Measurements from ENCODE around the gene IL1RAPL1.

IL1RAPL1 gene

DNA sequence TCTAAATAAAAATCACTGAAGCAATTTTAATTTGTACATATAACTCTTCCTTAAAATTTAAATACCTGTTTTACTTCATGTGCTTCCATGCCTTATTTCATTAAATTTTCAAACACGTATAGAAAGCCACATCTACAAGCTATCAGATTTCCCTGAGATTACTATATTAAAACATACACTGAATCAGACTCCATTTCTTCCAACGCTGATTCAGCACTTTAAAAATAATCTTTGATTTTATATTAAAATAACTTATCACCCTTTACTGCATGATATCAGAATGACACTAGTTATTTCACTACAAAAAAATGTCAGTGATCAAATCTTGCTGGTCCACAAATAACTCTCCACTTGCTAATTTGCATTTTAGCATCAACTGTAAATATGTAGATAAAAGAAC lies 550.8 kb downstream of the IL1RAPL1 start:
- no peak for FAIRE-seq

DNA sequence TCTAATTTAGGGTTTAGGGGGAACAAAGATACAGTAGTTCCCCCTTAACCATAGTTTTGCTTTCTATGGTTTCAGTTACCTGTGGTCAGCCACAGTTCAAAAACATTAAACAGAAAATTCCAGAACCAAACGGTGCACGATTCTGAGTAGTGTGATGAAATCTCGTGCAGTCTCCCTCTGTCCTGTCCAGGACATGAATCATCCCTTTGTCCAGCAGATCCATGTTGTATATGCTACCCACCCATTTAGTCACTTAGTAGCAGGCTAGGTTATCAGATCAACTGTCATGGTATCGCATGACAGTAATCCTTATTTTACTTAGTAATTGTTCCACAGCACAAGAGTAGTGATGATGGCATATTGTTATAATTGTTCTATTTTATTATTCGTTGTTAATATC lies 556.1 kb downstream of the IL1RAPL1 start:
- FAIRE-seq, result no peak

DNA sequence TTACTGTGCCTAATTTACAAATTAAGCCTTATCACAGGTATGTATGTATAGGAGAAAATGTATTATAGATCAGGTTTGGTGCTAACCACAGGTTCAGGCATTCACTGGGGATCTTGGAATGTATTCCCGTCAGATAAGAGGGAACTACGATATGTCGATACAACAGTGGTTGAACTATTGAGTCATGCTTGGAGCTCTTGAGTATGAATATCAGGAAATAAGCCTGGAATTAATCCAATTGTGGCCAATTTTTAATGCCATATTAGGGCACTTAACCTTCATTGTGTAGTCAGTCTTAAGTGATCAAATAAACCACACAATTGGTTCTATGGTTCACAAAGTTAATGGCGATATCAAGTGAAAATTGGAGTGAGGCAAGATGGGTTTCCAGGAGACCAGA lies 556.5 kb downstream of the IL1RAPL1 start:
- FAIRE-seq, result no peak

DNA sequence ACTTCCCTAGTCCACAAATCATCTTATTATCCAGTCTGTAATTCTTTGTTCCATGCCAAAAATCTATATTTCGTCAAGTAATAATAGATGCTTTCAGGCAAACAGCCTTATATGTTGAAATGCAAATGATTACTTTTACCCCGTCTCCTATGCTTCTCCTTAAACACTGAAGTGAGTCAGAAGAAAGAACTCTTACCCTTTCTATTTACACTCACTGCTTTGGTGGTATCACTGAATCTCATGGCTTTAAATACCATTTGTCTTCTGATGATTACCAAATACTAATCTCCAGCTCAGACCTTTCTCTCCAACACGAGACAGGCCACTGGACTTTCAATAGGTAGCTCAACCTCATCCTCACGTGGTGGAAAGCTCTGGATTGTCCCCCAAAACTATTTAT lies 558.1 kb downstream of the IL1RAPL1 start:
- FAIRE-seq, result no peak

DNA sequence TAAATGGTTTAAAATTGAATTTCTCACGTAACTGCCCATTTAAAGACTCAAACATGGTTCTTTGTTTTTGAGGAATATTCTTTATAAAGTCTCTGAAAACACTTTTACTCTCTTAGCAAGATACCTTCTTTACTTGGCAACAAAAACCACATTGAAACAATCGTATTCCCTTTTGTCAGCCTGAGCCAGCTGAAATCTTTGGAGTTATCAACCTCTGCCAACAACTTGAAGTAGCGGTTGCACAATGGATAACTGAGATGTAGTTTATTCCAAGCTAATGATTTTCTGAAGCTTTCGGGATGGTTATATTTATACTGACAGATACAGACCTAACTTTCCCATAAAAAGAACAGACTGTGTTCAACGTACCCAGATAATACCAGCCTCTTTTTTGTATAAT lies 561.3 kb downstream of the IL1RAPL1 start:
- no peak for FAIRE-seq

DNA sequence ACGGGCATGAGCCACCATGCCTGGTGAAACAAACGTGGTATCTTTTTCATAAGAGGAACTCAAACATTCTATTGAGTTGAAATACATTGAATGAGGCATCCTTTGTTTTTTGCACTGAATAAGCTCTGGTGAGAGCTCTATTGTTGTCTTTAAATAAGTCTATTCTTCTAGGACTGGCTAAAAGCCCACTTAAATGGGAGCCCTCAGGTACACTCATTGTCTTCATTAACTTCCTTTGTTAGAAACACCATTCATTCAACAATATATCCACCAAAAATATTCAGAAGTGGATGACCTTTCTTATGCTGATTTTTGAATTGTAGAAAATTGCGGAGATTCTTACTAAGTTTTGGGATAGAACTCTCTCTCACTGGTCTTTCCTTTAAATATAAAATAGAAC lies 568.0 kb downstream of the IL1RAPL1 start:
- no peak for FAIRE-seq

DNA sequence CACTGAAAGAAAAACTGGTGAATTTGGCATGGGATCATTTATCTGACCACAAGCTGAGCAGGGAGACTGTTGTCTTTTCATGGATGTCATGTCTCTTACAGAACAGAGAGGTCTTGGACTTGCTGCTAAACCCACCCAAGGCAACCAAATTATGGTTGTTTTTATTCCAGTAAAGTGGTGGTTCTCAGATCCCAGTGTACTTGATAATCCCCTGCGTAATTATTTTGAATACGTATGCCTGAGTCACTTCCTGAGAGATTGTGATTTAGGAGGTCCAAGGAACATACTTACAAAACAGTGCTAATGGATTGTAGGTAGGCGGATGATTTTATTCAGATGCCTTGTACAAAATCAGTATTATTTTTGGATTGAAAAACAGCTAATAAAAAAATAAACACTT lies 585.6 kb downstream of the IL1RAPL1 start:
- no peak for FAIRE-seq

DNA sequence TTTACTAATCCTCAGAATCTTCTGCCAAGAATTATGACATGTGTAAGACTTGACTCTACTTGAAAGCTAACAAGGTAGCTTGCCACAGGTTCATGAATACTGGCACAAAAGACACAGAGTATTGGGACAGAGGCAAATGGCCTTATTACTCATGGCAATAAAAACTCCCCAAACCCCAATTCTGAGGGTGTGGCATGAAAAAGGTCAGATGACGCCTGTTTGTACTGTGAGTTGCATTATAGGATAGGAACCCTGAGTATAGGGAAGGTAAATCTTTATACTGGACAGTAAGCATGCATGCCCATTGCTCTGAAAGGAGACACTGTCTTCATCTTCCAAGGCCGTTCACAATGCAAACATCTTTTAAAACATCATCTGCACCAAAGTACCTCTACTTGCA lies 600.0 kb downstream of the IL1RAPL1 start:
- no peak for FAIRE-seq

DNA sequence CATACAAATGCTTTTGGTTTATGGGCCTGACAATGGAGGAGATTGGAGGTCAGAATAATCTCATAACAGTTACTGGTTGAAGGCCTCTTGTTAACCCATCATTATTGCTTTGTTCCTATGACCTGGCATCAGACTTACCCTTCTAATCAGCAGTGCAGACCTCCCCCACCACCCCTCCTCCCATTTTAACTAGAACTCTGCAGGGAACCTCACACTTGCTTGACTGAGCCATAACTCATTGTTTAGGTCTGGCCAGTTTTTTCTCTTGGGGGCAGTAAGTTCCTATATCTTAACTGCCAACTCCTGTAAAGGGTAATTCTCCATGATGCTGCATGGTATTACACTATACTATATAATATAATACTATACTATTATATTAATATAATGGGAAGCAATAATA lies 609.3 kb downstream of the IL1RAPL1 start:
- no peak for FAIRE-seq

DNA sequence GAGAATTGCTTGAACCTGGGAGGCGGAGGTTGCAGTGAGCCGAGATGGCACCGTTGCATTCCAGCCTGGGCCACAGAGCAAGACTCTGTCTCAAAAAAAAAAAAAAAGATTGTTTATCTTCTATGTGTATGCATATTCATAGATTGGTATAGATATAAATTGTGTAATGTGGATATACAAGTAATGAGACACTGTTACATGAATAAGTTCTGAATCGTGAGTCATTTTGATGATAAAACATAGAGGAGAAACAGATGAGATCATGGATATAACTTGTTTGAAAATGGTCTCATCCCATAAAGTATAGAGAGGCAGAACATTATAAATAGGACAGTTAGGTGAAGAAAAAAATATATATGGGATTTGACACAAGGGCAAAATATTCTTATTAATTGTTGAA lies 628.0 kb downstream of the IL1RAPL1 start:
- FAIRE-seq, result no peak

DNA sequence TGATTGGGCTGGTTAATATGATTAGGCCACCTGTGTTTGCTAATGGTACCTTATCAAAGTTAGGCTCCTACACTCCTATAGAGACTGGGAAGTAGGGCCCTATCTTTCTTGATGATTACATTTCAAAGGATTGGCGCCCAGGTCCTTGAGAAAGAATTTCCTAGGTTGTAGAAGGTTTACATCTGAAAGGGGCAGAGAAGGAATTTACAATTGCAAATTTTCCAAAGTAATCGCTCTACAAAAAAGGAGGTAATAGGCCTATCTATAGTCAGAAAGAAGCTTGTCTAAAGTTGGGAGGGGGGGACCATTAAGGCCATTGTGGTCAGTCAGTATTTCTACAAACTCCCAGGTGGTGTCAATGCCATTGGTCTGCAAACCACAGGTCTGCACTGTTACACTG lies 638.4 kb downstream of the IL1RAPL1 start:
- no peak for FAIRE-seq

DNA sequence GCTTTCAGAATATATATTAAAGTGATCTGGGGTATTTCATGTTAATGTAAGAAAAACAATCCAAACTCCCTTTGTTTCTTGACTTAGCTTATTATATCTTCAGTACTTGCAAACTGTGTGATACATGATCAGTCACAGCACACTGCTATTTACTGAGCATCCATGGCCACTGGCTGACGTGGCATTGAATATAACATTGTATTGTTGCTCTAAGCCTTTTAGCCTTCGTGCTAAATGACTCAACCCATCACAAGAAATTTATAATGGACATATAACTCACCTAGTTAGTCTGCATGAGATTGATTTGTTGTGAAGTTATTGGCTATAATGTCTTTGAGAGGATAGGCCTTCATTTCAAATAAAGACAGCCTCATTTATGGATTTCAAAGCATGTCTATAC lies 642.6 kb downstream of the IL1RAPL1 start:
- no peak for FAIRE-seq

DNA sequence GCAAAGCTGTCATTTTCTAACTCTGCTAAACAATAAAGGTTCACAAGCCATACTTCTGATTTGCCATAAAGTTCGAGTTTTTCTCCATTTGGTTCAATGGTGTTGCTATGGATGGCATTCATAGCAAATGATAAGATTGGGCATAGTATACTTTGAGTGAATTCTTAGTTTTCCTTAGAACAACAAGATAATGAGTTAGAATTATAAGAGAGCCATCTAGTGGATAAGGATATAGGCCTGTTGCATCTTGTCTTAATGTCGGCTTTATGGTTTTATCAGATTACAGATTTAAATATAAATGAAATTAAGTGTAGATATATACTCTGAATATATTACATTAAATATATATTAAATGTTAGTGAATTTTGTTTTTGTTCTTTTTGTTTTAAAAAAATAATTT lies 644.6 kb downstream of the IL1RAPL1 start:
- FAIRE-seq, result peak; percentile 31

DNA sequence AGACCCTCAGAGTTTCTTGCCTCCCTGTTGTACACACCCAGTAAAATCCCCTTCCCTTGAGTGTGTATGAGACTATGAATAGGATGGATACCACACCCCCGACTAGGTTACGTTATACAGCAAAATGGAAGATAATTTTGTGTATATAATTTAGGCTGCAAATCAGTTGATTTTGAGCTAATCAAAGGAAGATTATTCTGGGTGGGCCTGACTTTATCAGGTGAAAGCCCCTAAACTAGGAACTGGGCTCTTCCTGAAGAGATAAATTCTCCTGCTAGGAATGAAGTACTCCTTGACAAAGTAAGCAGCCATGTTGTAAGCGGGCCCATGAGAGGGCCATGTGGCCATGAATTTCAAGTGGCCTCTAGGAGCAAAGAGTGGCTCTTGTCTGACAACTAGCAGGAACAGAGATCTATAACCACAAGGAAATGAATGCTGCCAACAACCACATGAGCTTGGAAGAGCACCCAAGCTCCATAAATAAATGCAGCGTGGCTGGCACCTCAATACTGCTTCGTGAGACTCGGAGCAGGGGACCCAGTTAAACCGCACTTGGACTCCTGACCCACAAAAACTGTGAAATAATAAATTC lies 646.4 kb downstream of the IL1RAPL1 start:
- no peak for FAIRE-seq

DNA sequence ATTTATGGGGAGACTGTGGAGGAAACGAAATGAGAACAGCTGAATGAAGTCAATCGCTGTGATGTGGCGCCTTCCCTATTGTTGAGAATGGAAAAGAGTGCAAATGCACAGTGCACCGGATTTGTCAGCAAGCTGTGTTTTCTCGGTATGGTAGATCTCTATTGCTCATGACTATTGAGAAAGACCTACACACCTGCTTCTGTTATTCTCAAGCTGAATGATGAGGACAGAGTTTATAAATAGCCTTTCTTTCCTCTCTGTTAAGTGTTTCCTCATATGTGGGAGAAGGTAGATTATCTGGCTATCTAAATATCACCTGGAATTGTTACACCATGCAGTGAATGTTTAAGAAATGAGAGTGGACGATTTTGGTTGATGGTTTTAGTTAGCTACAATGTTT lies 650.7 kb downstream of the IL1RAPL1 start:
- FAIRE-seq, result no peak

DNA sequence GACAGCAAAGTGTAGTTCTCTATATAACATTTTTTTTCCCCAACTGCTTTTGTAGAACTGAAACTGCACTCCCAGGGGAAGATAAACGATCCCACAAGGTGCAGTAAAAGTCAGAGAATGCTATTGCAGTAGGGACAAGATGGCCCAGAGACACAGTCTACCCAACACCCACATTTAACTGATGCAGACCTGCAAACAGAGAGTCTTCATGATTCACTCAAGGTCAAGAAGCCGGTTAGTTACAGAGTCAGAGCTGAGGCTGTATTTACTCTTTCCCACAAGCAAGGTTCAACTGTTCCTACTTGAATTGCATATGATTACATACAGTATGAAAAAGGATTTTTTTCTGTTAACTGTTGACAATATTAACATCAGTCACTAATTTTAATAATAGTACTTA lies 654.6 kb downstream of the IL1RAPL1 start:
- FAIRE-seq, result no peak

DNA sequence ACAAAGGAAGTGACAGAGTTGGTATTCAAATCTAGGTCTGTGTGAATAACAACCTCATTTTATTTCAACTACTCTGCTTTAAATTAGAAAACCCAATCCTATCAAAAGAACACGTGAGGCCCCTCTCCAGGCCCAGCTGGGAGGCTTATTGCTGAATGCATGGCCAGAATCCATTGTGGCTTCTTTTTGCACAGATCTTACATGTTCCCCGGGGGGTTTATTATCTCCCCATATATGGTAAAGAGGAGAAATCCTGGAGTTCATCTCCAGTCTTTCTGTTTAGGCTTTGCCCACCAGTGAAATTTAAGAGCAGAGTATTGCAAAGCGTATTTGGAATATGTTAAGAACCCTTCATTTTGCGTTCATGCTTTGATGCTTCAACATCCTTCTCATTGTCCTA lies 655.6 kb downstream of the IL1RAPL1 start:
- no peak for FAIRE-seq

DNA sequence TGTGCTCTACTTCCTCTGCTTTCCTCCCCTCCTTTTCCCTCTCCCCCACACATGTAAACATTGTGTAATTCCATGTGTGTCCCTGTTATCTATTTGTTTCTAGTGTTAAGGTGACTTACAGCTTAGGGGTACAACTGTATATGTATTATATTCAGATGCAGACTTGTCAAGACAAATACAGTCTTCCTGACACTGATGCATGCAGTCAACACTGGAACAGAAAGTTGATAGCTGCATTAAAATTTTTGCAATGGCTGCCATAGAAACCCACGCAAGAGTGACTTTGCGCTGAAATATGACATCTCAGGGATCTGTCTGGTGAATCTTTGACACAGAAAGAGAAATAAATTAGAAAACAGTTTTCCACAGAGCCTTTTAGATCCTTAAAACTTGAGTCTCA lies 656.7 kb downstream of the IL1RAPL1 start:
- FAIRE-seq, result no peak

DNA sequence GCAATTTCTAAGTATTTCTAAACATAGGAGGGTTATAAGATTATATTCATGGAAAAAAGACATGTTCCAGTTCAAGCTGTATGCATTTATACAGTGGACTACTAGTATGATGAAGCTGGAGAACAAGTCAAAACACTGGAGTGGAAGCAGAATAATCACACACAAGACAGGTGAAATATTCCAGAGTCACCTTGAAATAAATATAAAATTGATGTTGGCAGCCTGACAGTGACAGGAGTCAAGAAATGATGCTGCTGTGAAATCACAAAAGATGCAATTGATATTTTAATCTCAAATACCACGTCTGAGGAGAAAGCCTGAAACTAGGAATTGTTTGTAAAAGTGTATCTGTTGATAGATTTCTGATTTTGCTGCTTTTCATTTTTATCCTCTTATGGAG lies 667.3 kb downstream of the IL1RAPL1 start:
- FAIRE-seq, result no peak

DNA sequence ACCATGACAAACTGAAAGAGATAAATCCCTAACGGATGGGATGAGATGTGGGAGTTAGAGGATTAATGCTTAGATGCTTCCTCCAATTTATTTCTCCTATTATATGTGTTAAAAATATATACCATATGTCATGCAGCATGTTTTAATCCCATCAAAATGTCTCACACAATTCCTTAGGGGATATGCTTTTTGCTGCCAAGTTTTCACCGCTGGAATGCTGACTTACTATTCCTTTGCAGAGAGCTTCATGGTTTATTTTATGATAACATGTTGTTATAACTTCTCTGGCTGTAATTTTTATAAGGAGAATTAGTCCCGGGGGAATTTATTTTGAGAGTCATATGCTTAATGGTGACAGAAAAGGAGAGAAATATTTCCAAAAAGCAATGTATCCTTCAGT lies 670.3 kb downstream of the IL1RAPL1 start:
- no peak for FAIRE-seq

DNA sequence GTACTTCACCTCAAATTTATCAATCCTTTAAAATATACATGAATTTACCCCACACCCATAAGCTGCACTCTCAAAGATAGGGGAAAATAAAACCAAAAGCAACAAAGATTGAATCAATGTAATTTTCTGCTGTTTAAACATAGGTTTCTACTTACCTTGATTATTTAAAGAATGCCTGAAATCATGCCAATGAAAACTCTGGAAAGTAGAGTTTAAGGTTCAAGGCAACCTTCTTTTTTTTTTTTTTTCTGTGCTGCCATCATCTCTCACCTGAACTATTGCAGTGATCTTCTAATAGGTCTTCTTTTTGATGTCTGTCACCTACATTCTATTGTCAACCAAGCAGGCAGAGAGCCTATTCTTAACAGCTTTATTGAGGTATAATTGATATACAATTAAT lies 682.1 kb downstream of the IL1RAPL1 start:
- FAIRE-seq, result no peak

DNA sequence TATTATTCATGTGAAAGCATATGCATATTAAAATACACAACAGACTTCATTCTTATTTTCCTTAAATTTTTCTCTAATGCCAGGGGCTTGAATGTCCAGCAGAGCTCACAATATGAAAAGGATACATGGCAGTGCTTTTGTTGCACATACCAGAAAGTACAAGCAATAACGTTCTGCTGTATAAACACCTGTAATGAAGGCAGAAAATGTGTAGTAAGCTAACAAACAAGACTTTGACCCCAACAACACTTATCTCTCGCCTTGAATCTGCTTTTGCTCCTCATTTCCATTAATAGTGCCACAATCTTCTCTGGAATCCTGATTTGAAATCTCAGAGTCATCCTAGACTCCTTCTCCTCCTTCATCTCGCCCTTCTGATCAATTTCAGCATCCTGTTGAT lies 687.3 kb downstream of the IL1RAPL1 start:
- FAIRE-seq, result no peak

DNA sequence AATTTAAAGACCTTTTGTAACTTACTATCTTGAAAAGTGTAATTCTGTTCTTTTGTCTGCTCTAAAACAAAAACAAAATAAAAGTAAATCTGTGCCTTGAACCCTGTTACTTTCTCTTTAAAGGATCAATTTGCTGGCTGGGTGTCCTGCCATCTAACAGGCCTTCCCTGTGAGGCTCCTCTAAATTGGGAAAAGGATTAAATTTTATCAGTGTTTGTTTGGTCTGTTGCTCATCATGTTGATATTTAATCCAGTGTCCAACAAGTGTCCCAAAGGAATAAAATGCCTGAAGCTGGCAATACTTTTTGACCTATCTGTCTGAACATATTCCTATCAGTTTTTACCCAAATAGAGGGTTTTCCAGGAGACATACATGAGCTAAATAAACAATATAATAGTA lies 688.7 kb downstream of the IL1RAPL1 start:
- FAIRE-seq, result no peak

DNA sequence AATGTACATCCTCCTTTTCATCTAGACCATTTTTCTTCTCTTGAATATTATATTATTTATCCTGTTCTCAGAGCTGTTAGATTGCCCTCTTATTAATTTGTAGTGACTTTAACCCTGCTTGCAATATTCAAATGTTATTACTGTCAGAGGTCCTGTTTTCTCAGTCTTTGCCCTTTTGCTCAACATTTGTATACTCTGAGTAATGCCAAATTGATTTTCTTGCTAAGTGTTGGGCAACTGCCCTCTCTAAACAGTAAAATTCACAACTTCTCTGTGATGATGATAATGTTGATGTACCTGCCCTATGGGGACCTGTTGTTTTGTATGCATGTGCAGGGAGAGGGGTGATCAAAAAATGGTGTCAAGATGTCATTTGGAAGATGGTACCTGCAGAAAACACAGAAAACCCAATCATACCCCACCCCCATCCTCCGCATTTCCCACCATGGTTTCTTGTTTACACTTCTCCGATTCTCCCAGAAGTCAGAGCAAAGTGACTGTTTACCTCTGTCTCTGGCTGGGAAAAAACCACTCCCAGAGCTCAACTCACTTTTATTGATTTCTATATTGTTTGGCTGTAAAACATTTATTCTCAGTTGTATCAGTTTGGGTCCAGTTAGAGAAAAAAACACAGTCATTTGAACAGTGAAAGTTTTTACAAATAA lies 694.0 kb downstream of the IL1RAPL1 start:
- FAIRE-seq, result no peak

DNA sequence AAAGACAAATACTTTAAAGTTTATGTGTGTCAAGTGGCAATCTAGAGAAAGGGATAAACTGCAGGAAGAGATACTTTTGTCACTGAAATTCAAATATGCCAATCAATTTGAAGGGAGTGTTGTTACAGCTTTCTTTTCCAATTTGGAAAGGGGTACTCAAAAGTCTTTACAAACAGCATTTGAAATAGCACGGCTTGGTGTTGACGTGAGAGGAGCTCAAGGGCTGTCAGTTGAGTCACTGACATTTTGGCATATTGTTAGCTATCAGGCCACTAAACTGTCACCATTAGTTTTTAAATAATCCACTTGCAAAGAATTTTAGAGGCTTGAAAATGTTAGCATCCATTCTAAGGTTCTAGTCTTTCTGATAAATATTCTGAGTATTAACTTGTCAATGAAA lies 698.4 kb downstream of the IL1RAPL1 start:
- no peak for FAIRE-seq

All from endometrium (tissue), 2 donors.